OCI-LY7 (cell line): Measurements from ENCODE around the gene TTC32. TPM values are rescaled to one million over a fixed set of nuclear protein-coding genes. Genes with fewer than 3 reads are reported as not detected.

Source experiments
- BruUV-seq: library from RNA; stranded (reverse); fragments of 400-500 nt; replicated peaks from 2 replicates; lab custom pipeline; 2021; lab: Mats Ljungman, UMichigan
- CTCF ChIA-PET: fragments of 300-600 bp; sonication (Branson Sonifier 250); formaldehyde crosslinking; loops from one replicate; lab custom pipeline; 2022; ENCODE audit warnings: antibody characterized with exemption; ENCODE audit not compliant: unreplicated experiment; lab: Charles Lee
- POLR2A ChIA-PET: fragments of 300-600 bp; sonication (Branson Sonifier 250); formaldehyde crosslinking; loops from one replicate; lab custom pipeline; 2022; ENCODE audit warnings: antibody characterized with exemption; lab: Charles Lee
- DNase-seq: peaks from one replicate; pipeline ENCODE4 v3.0.0-alpha.2; 2015; ENCODE audit warnings: low spot score
- H2AFZ ChIP-seq: fragments of 200-600 bp; sonication (generic), shearing (Covaris generic); 2 replicates; pipeline ENCODE4 v1.6.1; 2014; ENCODE audit warnings: mild to moderate bottlenecking, antibody characterized with exemption, low read length, moderate library complexity
- H3K27ac ChIP-seq: fragments of 200-600 bp; sonication (generic); 2 replicates; pipeline ENCODE4 v1.5.1; 2014; ENCODE audit warnings: mixed run types, low read depth, mild to moderate bottlenecking, moderate library complexity, low read length, inconsistent platforms; ENCODE audit not compliant: poor library complexity, severe bottlenecking
- H3K36me3 ChIP-seq: fragments of 200-600 bp; sonication (generic); 2 replicates; pipeline ENCODE4 v1.6.1; 2014; ENCODE audit warnings: mild to moderate bottlenecking, antibody characterized with exemption, low read length, moderate library complexity, mixed read lengths; ENCODE audit not compliant: insufficient read depth
- H3K4me1 ChIP-seq: fragments of 200-600 bp; sonication (generic); 2 replicates; pipeline ENCODE4 v1.5.1; 2014; ENCODE audit warnings: mild to moderate bottlenecking, low read length; ENCODE audit not compliant: insufficient read depth, poor library complexity, severe bottlenecking
- H3K4me2 ChIP-seq: fragments of 200-600 bp; sonication (generic); 2 replicates; pipeline ENCODE4 v1.6.1; 2014; ENCODE audit warnings: mild to moderate bottlenecking, low read length
- H3K4me3 ChIP-seq: fragments of 200-600 bp; sonication (generic); 2 replicates; pipeline ENCODE4 v1.5.1; 2014; ENCODE audit warnings: mild to moderate bottlenecking, low read depth, low read length; ENCODE audit not compliant: poor library complexity, severe bottlenecking
- H3K79me2 ChIP-seq: fragments of 200-600 bp; sonication (generic); 2 replicates; pipeline ENCODE4 v1.6.1; 2016; ENCODE audit warnings: low read depth, mild to moderate bottlenecking, low read length, moderate library complexity, mixed read lengths; ENCODE audit not compliant: insufficient read depth
- H3K9me2 ChIP-seq: fragments of 200-600 bp; sonication (generic); 2 replicates; pipeline ENCODE4 v1.6.1; 2016; ENCODE audit warnings: mild to moderate bottlenecking, low read length, mixed read lengths; ENCODE audit not compliant: insufficient read depth
- H3K9me3 ChIP-seq: fragments of 200-600 bp; sonication (generic); 2 replicates; pipeline ENCODE4 v1.6.1; 2014; ENCODE audit warnings: mild to moderate bottlenecking, mixed run types, low read length, mixed read lengths
- H4K20me1 ChIP-seq: fragments of 200-600 bp; sonication (generic); 2 replicates; pipeline ENCODE4 v1.6.1; 2014; ENCODE audit warnings: mild to moderate bottlenecking, antibody characterized with exemption, low read length, moderate library complexity, mixed read lengths; ENCODE audit not compliant: insufficient read depth
- CTCF ChIP-seq: fragments of 200-600 bp; sonication (generic); conservative IDR thresholded peaks from 2 replicates; pipeline ENCODE4 v1.5.1; 2014; ENCODE audit warnings: mild to moderate bottlenecking, antibody characterized with exemption, low read length, moderate library complexity, mixed read lengths
- EZH2phosphoT487 ChIP-seq: fragments of 200-600 bp; sonication (generic); IDR thresholded peaks from 2 replicates; pipeline ENCODE4 v1.6.1; 2018; ENCODE audit warnings: low read depth, borderline replicate concordance, mild to moderate bottlenecking, mixed run types, antibody characterized with exemption, low read length, moderate library complexity, mixed read lengths
- intact Hi-C: fragments of 100-400 bp; cut with micrococcal nuclease; formaldehyde crosslinking; loops from one replicate; pipeline ENCODE4 v1.10.0; 2022; ENCODE audit not compliant: unreplicated experiment
- total RNA-seq, 2 experiments: library from RNA; depleted of rRNA in 1 of 2; stranded (reverse); fragments of >200 nt in 1 of 2; shearing (Covaris generic) in 1 of 2; gene quantifications; 2 replicates each; pipeline ENCODE4 v1.2.3, GENCODE V29; 2014 to 2022

The TTC32 gene
- total RNA-seq, 2 experiments from 2014 or later, result 21.1 to 26.3 TPM

- H3K4me1 ChIP-seq, result no peaks in the 10 kb centered on the region
- CTCF ChIA-PET, result no interaction called here
- H2AFZ ChIP-seq, result no peak overlapping the region
- no peak overlapping the region for H3K4me2 ChIP-seq
- no TSS peak for BruUV-seq
- POLR2A ChIA-PET, result interaction anchor here (0.6 kb wide), 1 partner anchor 114 kb away, joined by 3 read pairs; no protein-coding TSS in a partner anchor
- no peak overlapping the region for H3K4me3 ChIP-seq
- TF ChIP-seq CTCF (no peak), EZH2phosphoT487 (no peak)
- H3K9me3 ChIP-seq, result no peaks in the 10 kb centered on the region
- H3K9me2 ChIP-seq, result no peaks in the 10 kb centered on the region
- H3K36me3 ChIP-seq, result no peaks in the 10 kb centered on the region
- H3K79me2 ChIP-seq, result no peaks in the 10 kb centered on the region
- no peak overlapping the region for H3K27ac ChIP-seq
- intact Hi-C loops, result no loop called here
- no peaks in the 10 kb centered on the region for H4K20me1 ChIP-seq
- no peak for DNase-seq
Observed at GRCh38 chr2:19943189-19943588, 41.4 kb upstream of the TTC32 start.

- Histone ChIP-seq H4K20me1 (no peaks in the 10 kb centered on the region), H3K27ac (no peak overlapping the region)
Observed at GRCh38 chr2:19942199-19942598, 40.4 kb upstream of the TTC32 start.

More at GRCh38 chr2:19942199-19942598, 40.4 kb upstream of the TTC32 start:
- no peak for TF ChIP-seq EZH2phosphoT487
- TF ChIP-seq CTCF, result no peak
- POLR2A ChIA-PET, result interaction anchor here (1.0 kb wide), 1 partner anchor 13 kb away, joined by 4 read pairs; no protein-coding TSS in a partner anchor
- no TSS peak for BruUV-seq
- Histone ChIP-seq H3K79me2 (no peaks in the 10 kb centered on the region), H3K9me3 (no peaks in the 10 kb centered on the region), H3K4me3 (no peak overlapping the region), H3K4me2 (no peak overlapping the region), H2AFZ (no peak overlapping the region), H3K36me3 (no peaks in the 10 kb centered on the region), H3K4me1 (no peaks in the 10 kb centered on the region), H3K9me2 (no peaks in the 10 kb centered on the region)
- CTCF ChIA-PET, result no interaction called here
- intact Hi-C loops, result no loop called here
- DNase-seq, result no peak
